ENCODE data around the gene SLX4IP. TPM values are rescaled to one million over a fixed set of nuclear protein-coding genes. Genes with fewer than 3 reads are reported as not detected.

SLX4IP gene
- total RNA-seq, 1 donor from 2014 or later = 3.1 TPM

DNA sequence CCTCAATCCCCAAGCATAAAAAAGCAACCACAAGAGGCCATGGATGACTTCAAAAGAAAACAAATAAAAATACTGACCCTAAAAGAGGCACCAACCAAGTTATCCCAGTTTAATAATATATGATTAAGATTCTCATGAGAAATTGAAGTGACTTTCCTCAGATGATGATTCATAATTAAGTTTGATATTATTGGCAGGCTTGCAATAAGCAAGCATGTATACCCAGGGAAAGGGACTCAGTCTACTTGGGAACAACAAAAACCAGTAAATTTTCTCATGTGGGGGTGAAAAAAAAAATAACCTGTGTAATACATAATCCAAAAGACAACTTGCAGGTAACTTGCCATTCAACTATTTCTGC, 219.1 kb downstream of the SLX4IP start:
- Histone ChIP-seq H3K27ac (replicated peaks) (peak overlapping the region; percentile 71), H3K36me3 (peaks cover 74% of the 10 kb centered on the region), H3K27me3 (ENCODE audit: low read depth) (no peaks in the 10 kb centered on the region), H3K4me1 (peaks cover 100% of the 10 kb centered on the region), H3K4me3 (peak overlapping the region; percentile 43), H3K9me3 (replicated peaks) (no peaks in the 10 kb centered on the region)
- no peak for DNase-seq
- intact Hi-C loops (cut with micrococcal nuclease) = no loop called here
- TF ChIP-seq, protein P1, sequence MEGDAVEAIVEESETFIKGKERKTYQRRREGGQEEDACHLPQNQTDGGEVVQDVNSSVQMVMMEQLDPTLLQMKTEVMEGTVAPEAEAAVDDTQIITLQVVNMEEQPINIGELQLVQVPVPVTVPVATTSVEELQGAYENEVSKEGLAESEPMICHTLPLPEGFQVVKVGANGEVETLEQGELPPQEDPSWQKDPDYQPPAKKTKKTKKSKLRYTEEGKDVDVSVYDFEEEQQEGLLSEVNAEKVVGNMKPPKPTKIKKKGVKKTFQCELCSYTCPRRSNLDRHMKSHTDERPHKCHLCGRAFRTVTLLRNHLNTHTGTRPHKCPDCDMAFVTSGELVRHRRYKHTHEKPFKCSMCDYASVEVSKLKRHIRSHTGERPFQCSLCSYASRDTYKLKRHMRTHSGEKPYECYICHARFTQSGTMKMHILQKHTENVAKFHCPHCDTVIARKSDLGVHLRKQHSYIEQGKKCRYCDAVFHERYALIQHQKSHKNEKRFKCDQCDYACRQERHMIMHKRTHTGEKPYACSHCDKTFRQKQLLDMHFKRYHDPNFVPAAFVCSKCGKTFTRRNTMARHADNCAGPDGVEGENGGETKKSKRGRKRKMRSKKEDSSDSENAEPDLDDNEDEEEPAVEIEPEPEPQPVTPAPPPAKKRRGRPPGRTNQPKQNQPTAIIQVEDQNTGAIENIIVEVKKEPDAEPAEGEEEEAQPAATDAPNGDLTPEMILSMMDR (IDR thresholded peaks at IDR 0.05; ENCODE audit: borderline replicate concordance) = no peak

DNA sequence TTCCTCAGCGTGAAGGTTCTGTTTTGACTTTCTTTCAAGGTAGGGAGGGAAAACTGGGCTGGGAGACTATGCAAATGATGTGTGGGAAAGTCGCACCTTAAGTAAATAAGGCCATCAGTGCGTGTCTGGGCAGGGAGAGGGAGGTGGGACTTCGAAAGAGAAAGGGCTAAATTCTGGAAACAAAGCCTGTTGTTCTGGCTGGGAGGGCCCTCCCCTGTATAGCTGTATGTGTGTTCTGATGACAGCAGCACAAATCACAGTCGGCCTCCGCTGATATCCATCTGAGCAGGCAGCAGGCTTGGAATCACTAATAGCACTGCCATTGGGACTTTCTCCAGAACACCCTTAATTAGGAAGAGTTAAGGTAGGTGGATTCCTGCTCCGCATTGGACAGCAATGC, 219.5 kb downstream of the SLX4IP start:
- Histone ChIP-seq H3K27me3 (ENCODE audit: low read depth) (no peaks in the 10 kb centered on the region), H3K4me3 (peak overlapping the region; percentile 43), H3K27ac (replicated peaks) (peak overlapping the region; percentile 71), H3K4me1 (peaks cover 100% of the 10 kb centered on the region), H3K9me3 (replicated peaks) (no peaks in the 10 kb centered on the region), H3K36me3 (peaks cover 71% of the 10 kb centered on the region)
- DNase-seq = no peak
- intact Hi-C loops (cut with micrococcal nuclease) = no loop called here
- TF ChIP-seq, protein P1 (IDR thresholded peaks at IDR 0.05; ENCODE audit: borderline replicate concordance) = no peak

DNA sequence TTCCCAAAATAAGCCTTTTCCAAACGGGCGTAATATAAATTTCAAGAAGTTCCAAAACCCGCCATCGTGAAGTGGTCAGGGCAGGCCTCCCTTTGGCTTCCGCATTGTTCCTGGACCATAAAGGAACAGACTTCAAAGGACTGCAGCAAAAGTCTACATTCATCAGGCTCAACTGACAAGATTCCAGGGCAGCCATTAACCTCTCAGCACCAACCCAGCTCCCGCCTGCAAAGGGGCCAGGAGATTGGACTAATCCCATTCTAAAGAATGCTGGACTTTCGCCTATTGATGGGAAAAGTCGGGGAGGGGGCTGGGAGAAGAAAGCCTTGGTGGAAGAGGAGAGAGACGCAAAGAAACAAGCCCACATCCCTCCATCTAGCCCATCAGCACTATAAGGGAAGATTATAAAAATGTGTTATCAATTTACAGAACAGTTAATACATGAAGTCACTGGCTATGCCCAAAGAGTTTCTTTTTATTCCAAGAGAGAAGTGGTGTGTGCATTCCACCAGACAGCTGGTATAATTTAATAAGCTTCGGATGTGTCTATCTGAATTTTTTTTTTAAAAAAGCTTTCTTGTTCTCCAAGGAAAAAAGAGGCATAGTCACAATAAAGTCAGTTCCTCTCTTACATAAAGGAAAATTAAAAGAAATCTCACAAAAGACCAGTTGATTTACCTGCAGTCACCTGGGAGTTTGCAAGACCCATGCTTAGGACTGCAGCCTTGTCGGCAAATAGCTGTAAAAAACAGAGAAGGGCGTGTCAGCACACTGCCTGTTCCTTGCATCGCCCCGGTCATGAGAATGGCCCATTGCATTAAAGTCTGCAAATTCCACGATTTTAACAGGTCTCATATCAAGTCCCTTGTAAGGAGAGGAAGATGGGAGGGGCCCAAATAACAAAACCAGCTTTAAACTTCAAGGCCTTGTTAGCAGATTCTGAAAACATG, 220.9 kb downstream of the SLX4IP start:
- intact Hi-C loops (cut with micrococcal nuclease) = no loop called here
- no peak for DNase-seq

DNA sequence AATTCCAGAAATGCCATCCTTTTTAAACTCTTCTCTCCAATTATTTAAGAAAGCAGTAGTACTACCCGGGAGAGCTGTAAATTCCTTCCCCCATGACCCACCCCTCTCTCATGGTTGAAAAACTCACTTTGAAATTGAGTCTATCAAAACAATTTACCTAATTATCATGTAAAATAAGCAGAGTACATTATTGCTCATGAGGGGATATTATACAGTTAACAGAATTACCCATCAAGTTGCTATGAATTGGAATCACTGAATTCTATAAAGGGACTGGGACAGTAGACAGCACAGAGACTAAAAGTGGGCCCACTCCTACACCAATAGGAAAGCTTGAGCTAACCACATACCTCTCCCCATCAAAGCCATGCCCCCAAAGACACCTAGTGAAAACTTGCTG, 222.3 kb downstream of the SLX4IP start:
- intact Hi-C loops (cut with micrococcal nuclease) = no loop called here
- Histone ChIP-seq H3K27me3 (ENCODE audit: low read depth) (no peaks in the 10 kb centered on the region), H3K4me3 (no peak overlapping the region), H3K27ac (replicated peaks) (no peak overlapping the region), H3K4me1 (peaks cover 98% of the 10 kb centered on the region), H3K36me3 (peaks cover 72% of the 10 kb centered on the region), H3K9me3 (replicated peaks) (no peaks in the 10 kb centered on the region)
- TF ChIP-seq, protein P1 (IDR thresholded peaks at IDR 0.05; ENCODE audit: borderline replicate concordance) = no peak
- no peak for DNase-seq

More for the DNA sequence above, 220.9 kb downstream of the SLX4IP start:
- H3K4me3 ChIP-seq = no peak overlapping the region
- H3K36me3 ChIP-seq = peaks cover 64% of the 10 kb centered on the region
- TF ChIP-seq, protein P1 (IDR thresholded peaks at IDR 0.05; ENCODE audit: borderline replicate concordance) = no peak
- H3K4me1 ChIP-seq = peaks cover 100% of the 10 kb centered on the region
- no peaks in the 10 kb centered on the region for H3K27me3 ChIP-seq (ENCODE audit: low read depth)
- H3K9me3 ChIP-seq (replicated peaks) = no peaks in the 10 kb centered on the region
- peak overlapping the region; percentile 71 for H3K27ac ChIP-seq (replicated peaks)

DNA sequence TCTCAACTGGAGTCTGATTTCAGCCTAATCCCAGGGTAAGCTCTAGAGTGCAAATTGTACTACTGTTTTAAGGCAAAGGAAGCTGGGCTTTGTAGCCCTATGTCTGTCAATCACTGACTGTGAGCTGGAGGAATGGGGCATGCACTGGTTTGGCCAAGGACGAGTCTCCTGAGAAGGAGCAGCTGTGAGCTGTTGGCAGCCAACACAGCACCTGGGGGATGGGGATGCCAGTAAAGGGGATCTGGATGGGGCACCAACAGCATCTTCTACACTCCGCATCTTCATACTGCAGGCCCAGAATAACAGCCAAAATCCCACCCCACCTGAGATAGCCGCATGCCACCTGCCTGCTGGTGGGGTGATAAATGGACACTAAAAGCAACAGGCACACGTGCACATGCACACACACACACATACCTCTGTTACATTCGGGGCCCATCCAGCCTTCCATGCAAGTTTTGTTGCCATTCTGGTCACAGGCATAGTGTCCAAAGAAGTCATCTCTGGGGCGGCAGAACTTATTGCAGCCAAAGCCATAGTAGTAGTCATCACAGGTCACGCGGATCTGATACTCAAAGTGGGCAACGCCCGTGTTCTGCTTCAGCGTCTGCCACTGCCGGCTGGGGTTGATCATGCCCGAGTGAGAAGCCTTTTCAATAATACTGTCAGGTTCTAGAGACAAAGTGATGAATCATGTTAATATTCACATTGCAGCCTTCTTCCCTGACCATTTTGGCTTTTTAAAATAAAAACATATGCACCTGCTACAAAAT, 223.1 kb downstream of the SLX4IP start:
- peak overlapping the region; percentile 36 for H3K27ac ChIP-seq (replicated peaks)
- H3K36me3 ChIP-seq = peaks cover 72% of the 10 kb centered on the region
- DNase-seq = no peak
- TF ChIP-seq, protein P1 (IDR thresholded peaks at IDR 0.05; ENCODE audit: borderline replicate concordance) = no peak
- peaks cover 98% of the 10 kb centered on the region for H3K4me1 ChIP-seq
- intact Hi-C loops (cut with micrococcal nuclease) = no loop called here
- H3K9me3 ChIP-seq (replicated peaks) = no peaks in the 10 kb centered on the region
- no peak overlapping the region for H3K4me3 ChIP-seq
- H3K27me3 ChIP-seq (ENCODE audit: low read depth) = no peaks in the 10 kb centered on the region

All from left ventricle myocardium inferior (tissue), 1 donor.